Gastroesophageal sphincter (tissue), 4 donors: ENCODE data around the gene RNU11. TPM values are rescaled to one million over a fixed set of nuclear protein-coding genes. Genes with fewer than 3 reads are reported as not detected.
"Not testable (repeated sequence)": the region's sequence is repeated elsewhere in the genome, so short reads cannot be mapped to it uniquely, and the experiment has no call there.

Experiments used
- ATAC-seq: fragments of 150-250 bp; one replicate; pipeline ENCODE4 v1.9.1; 2016; ENCODE audit warnings: mild to moderate bottlenecking, moderate library complexity
- H3K27ac ChIP-seq, 4 donors: fragments of 200-600 bp; sonication (generic) in 3 of 4; 1 replicate in 3 of 4; 2 replicates in 1 of 4; pipeline ENCODE4 v1.5.1; 2016 to 2019
- H3K27me3 ChIP-seq: fragments of 200-600 bp; sonication (generic); one replicate; pipeline ENCODE4 v1.5.1; 2019
- H3K36me3 ChIP-seq, 2 donors: fragments of 200-600 bp; sonication (generic); one replicate each; pipeline ENCODE4 v1.5.1; 2019; ENCODE audit warnings: control low read depth in 1 of 2
- H3K4me1 ChIP-seq, 3 donors: fragments of 200-600 bp; sonication (generic); 1 replicate in 2 of 3; 2 replicates in 1 of 3; pipeline ENCODE4 v1.5.1; 2016 to 2019; ENCODE audit warnings: control low read depth in 2 of 3
- H3K4me3 ChIP-seq, 2 donors: fragments of 200-600 bp; sonication (generic); one replicate each; pipeline ENCODE4 v1.5.1; 2019; ENCODE audit warnings: mild to moderate bottlenecking in 1 of 2, moderate library complexity in 1 of 2
- H3K9me3 ChIP-seq, 3 donors: fragments of 200-600 bp; sonication (generic); one replicate each; pipeline ENCODE4 v1.5.1; 2017 to 2019; ENCODE audit warnings: control low read depth in 2 of 3
- CTCF ChIP-seq, 4 experiments: fragments of 200-600 bp in 2 of 4; fragments of 450-650 bp in 2 of 4; sonication (generic) in 1 of 4; IDR thresholded peaks; one replicate each; pipeline ENCODE4 v1.5.1; 2017 to 2019; ENCODE audit warnings: antibody characterized with exemption in 4 of 4, mild to moderate bottlenecking in 2 of 4, moderate library complexity in 2 of 4
- EP300 ChIP-seq: sonication (generic); formaldehyde crosslinking; IDR thresholded peaks from one replicate; pipeline ENCODE4 v1.6.1; 2017; ENCODE audit warnings: antibody characterized with exemption, mild to moderate bottlenecking
- POLR2A ChIP-seq, 2 donors: fragments of 450-650 bp; IDR thresholded peaks; one replicate each; pipeline ENCODE4 v1.6.1; 2017; ENCODE audit warnings: antibody characterized with exemption in 2 of 2, mild to moderate bottlenecking in 2 of 2, moderate library complexity in 1 of 2
- POLR2AphosphoS5 ChIP-seq: sonication (generic); formaldehyde crosslinking; IDR thresholded peaks from one replicate; pipeline ENCODE4 v1.6.1; 2017; ENCODE audit warnings: antibody characterized with exemption
- WGBS, 2 donors: methylation state at CpG; one replicate each; pipeline ENCODE4 v1.1.5; 2018; ENCODE audit warnings: low coverage in 1 of 2; 5-methylcytosine and 5-hydroxymethylcytosine counted together
- small RNA-seq, 4 donors: library from RNA; depleted of rRNA; stranded (forward); fragments of <200 nt; gene quantifications; one replicate each; pipeline ENCODE3, GENCODE V24; 2016
- total RNA-seq, 4 donors: library from RNA; depleted of rRNA; stranded (reverse); fragments of >200 nt; gene quantifications; one replicate each; pipeline ENCODE4 v1.1.0, GENCODE V29; 2016

The RNU11 gene
- total RNA-seq, 4 donors from 2014 or later, result not detected

GRCh38 chr1:28675924-28676257, 27.5 kb downstream of the RNU11 start:
- no peaks in the 10 kb centered on the region for H3K4me1 ChIP-seq
- H3K4me3 ChIP-seq, result no peak overlapping the region
- no peak for TF ChIP-seq EP300
- H3K36me3 ChIP-seq, result peaks cover 0 to under 1% of the 10 kb centered on the region in 2 donors
- no peak for ATAC-seq
- no peaks in the 10 kb centered on the region for H3K27me3 ChIP-seq
- no peak overlapping the region for H3K27ac ChIP-seq
- no peaks in the 10 kb centered on the region for H3K9me3 ChIP-seq

GRCh38 chr1:28680151-28680550, 31.8 kb downstream of the RNU11 start:
- Histone ChIP-seq H3K36me3 (peaks cover 0 to 42% of the 10 kb centered on the region in 2 donors), H3K27ac (no peak overlapping the region), H3K9me3 (no peaks in the 10 kb centered on the region), H3K4me1 (no peaks in the 10 kb centered on the region), H3K4me3 (no peak overlapping the region), H3K27me3 (no peaks in the 10 kb centered on the region)
- WGBS, 2 donors, result 89 to 100% methylated on average over 1 to 4 of the region's 4 CpGs
- TF ChIP-seq POLR2AphosphoS5 (no peak), POLR2A (IDR thresholded peaks at IDR 0.05) (no peak)
- no peak for ATAC-seq

- no peaks in the 10 kb centered on the region for H3K4me1 ChIP-seq
- no peak overlapping the region for H3K27ac ChIP-seq
- WGBS, 2 donors, result 91% methylated on average over 4 to 6 of the region's 6 CpGs
- H3K36me3 ChIP-seq, result peaks cover 0 to 61% of the 10 kb centered on the region in 2 donors
- H3K27me3 ChIP-seq, result no peaks in the 10 kb centered on the region
- H3K9me3 ChIP-seq, result no peaks in the 10 kb centered on the region
- no peak for TF ChIP-seq CTCF (IDR thresholded peaks at IDR 0.05)
- ATAC-seq, result no peak
- no peak overlapping the region for H3K4me3 ChIP-seq
Observed at GRCh38 chr1:28682840-28683239, 34.4 kb downstream of the RNU11 start.

DNA sequence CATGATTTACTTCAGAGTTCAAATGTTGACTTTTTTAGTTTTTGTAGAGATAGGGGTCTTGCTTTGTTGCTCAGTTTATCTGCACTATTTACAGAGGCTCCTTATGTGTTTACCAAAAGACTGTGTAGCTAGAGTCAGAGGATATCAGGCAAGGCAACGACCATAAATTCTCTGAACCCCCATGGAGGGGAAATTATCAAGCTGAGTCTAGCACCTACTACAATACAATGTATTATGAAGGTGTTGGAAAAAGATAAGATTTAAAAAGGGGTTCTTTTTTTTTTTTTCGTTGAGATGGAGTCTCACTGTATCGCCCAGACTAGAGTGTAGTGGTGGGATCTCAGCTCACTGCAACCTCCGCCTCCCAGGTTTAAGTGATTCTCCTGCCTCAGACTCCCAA, 36.5 kb downstream of the RNU11 start:
- Histone ChIP-seq H3K36me3 (peaks cover 0 to 72% of the 10 kb centered on the region in 2 donors), H3K9me3 (no peaks in the 10 kb centered on the region), H3K4me1 (no peaks in the 10 kb centered on the region), H3K27me3 (no peaks in the 10 kb centered on the region), H3K4me3 (no peak overlapping the region), H3K27ac (no peak overlapping the region)
- TF ChIP-seq CTCF (IDR thresholded peaks at IDR 0.05) (no peak), POLR2A (IDR thresholded peaks at IDR 0.05) (no peak), POLR2AphosphoS5 (no peak), EP300 (no peak)
- WGBS, 2 donors, result 83 to 86% methylated on average over 3 to 4 of the region's 4 CpGs
- no peak for ATAC-seq

- not testable (repeated sequence) for ATAC-seq, H3K4me1 ChIP-seq, H3K27ac ChIP-seq, H3K4me3 ChIP-seq, H3K9me3 ChIP-seq, H3K27me3 ChIP-seq
- WGBS, 2 donors, result 70 to 92% methylated on average over 1 of the region's 1 CpG
- H3K36me3 ChIP-seq, result peaks cover 0 to 75% of the 10 kb centered on the region in 2 donors
Observed at GRCh38 chr1:28691627-28692026, 43.2 kb downstream of the RNU11 start.

Small RNA genes within 50 kb of the gene (small RNA-seq; reads per million reads assigned to genes)
- gene RF00422, result 0 reads per million in 4 donors
- 0 reads per million in 4 donors for gene RNU11

Other genes starting within 250 kb of the RNU11 start
- 10 to 100 TPM in 3 of 4 donors, 1 to 10 TPM in 1; 5.8 to 21.6 (median 12.7) TPM for gene RCC1, start 142.6 kb upstream of the RNU11 start, total RNA-seq
- 10 to 100 TPM; 18.5 to 25.0 (median 21.8) TPM for gene TRNAU1AP, start 95.5 kb upstream of the RNU11 start, total RNA-seq
- 1 to 10 TPM in 3 of 4 donors, under 1 TPM in 1; 0.67 to 5.1 (median 2.5) TPM for gene RAB42, start 56.3 kb upstream of the RNU11 start, total RNA-seq
- 10 to 100 TPM; 12.4 to 22.3 (median 16.7) TPM for gene TAF12, start 5.5 kb upstream of the RNU11 start, total RNA-seq
- gene GMEB1, start 20.2 kb downstream of the RNU11 start, total RNA-seq, result 10 to 100 TPM in 2 of 4 donors, 1 to 10 TPM in 2; 6.0 to 14.3 (median 10.0) TPM
- gene YTHDF2, start 88.3 kb downstream of the RNU11 start, total RNA-seq, result 10 to 100 TPM; 40.7 to 48.6 (median 44.4) TPM
- under 1 TPM in 3 of 4 donors, not detected in 1; 0.08 to 0.16 (median 0.13) TPM for gene OPRD1, start 163.6 kb downstream of the RNU11 start, total RNA-seq